GM12878 (cell line): Measurements from ENCODE around the gene CCNL1. TPM values are rescaled to one million over a fixed set of nuclear protein-coding genes. Genes with fewer than 3 reads are reported as not detected.

Source experiments
- ASH2L ChIP-seq: fragments of 300-600, 200-600 bp; sonication (generic); IDR thresholded peaks from 2 replicates; pipeline ENCODE4 v1.6.1; 2017; ENCODE audit warnings: low read depth, mild to moderate bottlenecking, borderline replicate concordance
- ATF7 ChIP-seq: fragments of 450-650 bp; IDR thresholded peaks from 2 replicates; pipeline ENCODE4 v1.6.1; 2016; ENCODE audit warnings: low read depth, mild to moderate bottlenecking
- CBX3 ChIP-seq: fragments of 200-600 bp; sonication (generic); IDR thresholded peaks from 2 replicates; pipeline ENCODE4 v1.6.1; 2016; ENCODE audit warnings: low read depth, borderline replicate concordance
- IRF4 ChIP-seq: IDR thresholded peaks from 2 replicates; pipeline ENCODE4 v1.6.1; 2011; ENCODE audit warnings: low read depth, low read length
- JUNB ChIP-seq: IDR thresholded peaks from 2 replicates; pipeline ENCODE4 v1.6.1; 2016; ENCODE audit warnings: antibody characterized with exemption, mild to moderate bottlenecking
- MTA2 ChIP-seq: fragments of 450-650 bp; IDR thresholded peaks from 2 replicates; pipeline ENCODE4 v1.6.1; 2016; ENCODE audit warnings: low read depth, mild to moderate bottlenecking, moderate library complexity
- MTA3 ChIP-seq: IDR thresholded peaks from 2 replicates; pipeline ENCODE4 v1.6.1; 2012; ENCODE audit warnings: low read length, inconsistent platforms, borderline replicate concordance
- MXI1 ChIP-seq: fragments of 150-350 bp; IDR thresholded peaks from 2 replicates; pipeline ENCODE4 v1.6.1; 2011; ENCODE audit warnings: low read depth, mild to moderate bottlenecking, inconsistent platforms, low read length, improper control_type of control experiment
- POLR2A ChIP-seq: IDR thresholded peaks from 2 replicates; pipeline ENCODE4 v1.6.1; 2011; ENCODE audit warnings: low read depth, mild to moderate bottlenecking, low read length
- TCF3 ChIP-seq: IDR thresholded peaks from 2 replicates; pipeline ENCODE4 v1.6.1; 2012; ENCODE audit warnings: low read depth, mild to moderate bottlenecking, low read length, borderline replicate concordance; ENCODE audit not compliant: insufficient read depth
- TCF7 ChIP-seq: IDR thresholded peaks from 2 replicates; pipeline ENCODE4 v1.6.1; 2014; ENCODE audit warnings: antibody characterized with exemption, borderline replicate concordance
- ZNF24 ChIP-seq: fragments of 450-650 bp; IDR thresholded peaks from 2 replicates; pipeline ENCODE4 v1.6.1; 2017; ENCODE audit warnings: antibody characterized with exemption, mild to moderate bottlenecking
- ZSCAN29 ChIP-seq: fragments of 450-650 bp; IDR thresholded peaks from 2 replicates; pipeline ENCODE4 v1.6.1; 2017; ENCODE audit warnings: mild to moderate bottlenecking, moderate library complexity
- ZZZ3 ChIP-seq: IDR thresholded peaks from 2 replicates; pipeline ENCODE4 v1.6.1; 2011; ENCODE audit warnings: low read depth; ENCODE audit not compliant: control insufficient read depth, insufficient read length
- polyA plus RNA-seq, 11 experiments: library from polyadenylated mRNA; depleted of rRNA in 4 of 11; unstranded in 6 of 11; stranded (reverse) in 5 of 11; fragments of >200 nt; fragmentation: Nextera tagmentation in 4 of 11; fragmentation: Illumina TruSeq in 1 of 11; extraction: Ambion mirVana in 4 of 11; extraction: Trizol in 1 of 11; gene quantifications; 1 replicate in 1 of 11; 2 replicates in 10 of 11; pipeline versions ENCODE4 v1.2.1 to v1.2.3, GENCODE V29; 2011 to 2016; ENCODE audit warnings: inconsistent platforms in 2 of 11, missing spikeins in 2 of 11, low read depth in 1 of 11
- total RNA-seq, 4 experiments: library from RNA; depleted of rRNA in 3 of 4; stranded (reverse); fragments of >200 nt in 3 of 4; fragmentation: Illumina TruSeq in 1 of 4; extraction: Trizol in 1 of 4; gene quantifications; 2 replicates each; pipeline versions ENCODE4 v1.2.1 to v1.2.3, GENCODE V29; 2013 to 2021
- TF ChIP-seq, protein P1 (sequence below): fragments of 450-650 bp; IDR thresholded peaks from 2 replicates; pipeline ENCODE4 v1.6.1; 2016; ENCODE audit warnings: mild to moderate bottlenecking
- TF ChIP-seq, protein P2 (sequence below): fragments of 450-650 bp; IDR thresholded peaks from 2 replicates; pipeline ENCODE4 v1.6.1; 2017; ENCODE audit warnings: mild to moderate bottlenecking
- TF ChIP-seq, protein P3 (sequence below): IDR thresholded peaks from 2 replicates; pipeline ENCODE4 v1.6.1; 2011; ENCODE audit warnings: low read depth, mild to moderate bottlenecking, low read length, moderate library complexity, borderline replicate concordance; ENCODE audit errors: extremely low read depth
- TF ChIP-seq, protein P4 (sequence below): fragments of 450-650 bp; IDR thresholded peaks from 2 replicates; pipeline ENCODE4 v1.6.1; 2017; ENCODE audit warnings: mild to moderate bottlenecking, low read depth, inconsistent platforms; ENCODE audit not compliant: poor library complexity, severe bottlenecking
- TF ChIP-seq, protein P5 (sequence below): fragments of 150-350 bp; IDR thresholded peaks from 2 replicates; pipeline ENCODE4 v1.6.1; 2014; ENCODE audit warnings: mild to moderate bottlenecking, low read depth, low read length
- TF ChIP-seq, protein P6 (sequence below): IDR thresholded peaks from 2 replicates; pipeline ENCODE4 v1.6.1; 2012; ENCODE audit warnings: low read depth, low read length, improper control_type of control experiment
- TF ChIP-seq, protein P7 (sequence below): IDR thresholded peaks from 2 replicates; pipeline ENCODE4 v1.6.1; 2012; ENCODE audit warnings: low read depth, low read length, improper control_type of control experiment

Gene CCNL1
- total and polyA plus RNA-seq, 10 of the 15 experiments (the other 5 are each of a cell fraction or from before 2014, with no cell fraction given): 22.2 to 174 (median 115) TPM

DNA sequence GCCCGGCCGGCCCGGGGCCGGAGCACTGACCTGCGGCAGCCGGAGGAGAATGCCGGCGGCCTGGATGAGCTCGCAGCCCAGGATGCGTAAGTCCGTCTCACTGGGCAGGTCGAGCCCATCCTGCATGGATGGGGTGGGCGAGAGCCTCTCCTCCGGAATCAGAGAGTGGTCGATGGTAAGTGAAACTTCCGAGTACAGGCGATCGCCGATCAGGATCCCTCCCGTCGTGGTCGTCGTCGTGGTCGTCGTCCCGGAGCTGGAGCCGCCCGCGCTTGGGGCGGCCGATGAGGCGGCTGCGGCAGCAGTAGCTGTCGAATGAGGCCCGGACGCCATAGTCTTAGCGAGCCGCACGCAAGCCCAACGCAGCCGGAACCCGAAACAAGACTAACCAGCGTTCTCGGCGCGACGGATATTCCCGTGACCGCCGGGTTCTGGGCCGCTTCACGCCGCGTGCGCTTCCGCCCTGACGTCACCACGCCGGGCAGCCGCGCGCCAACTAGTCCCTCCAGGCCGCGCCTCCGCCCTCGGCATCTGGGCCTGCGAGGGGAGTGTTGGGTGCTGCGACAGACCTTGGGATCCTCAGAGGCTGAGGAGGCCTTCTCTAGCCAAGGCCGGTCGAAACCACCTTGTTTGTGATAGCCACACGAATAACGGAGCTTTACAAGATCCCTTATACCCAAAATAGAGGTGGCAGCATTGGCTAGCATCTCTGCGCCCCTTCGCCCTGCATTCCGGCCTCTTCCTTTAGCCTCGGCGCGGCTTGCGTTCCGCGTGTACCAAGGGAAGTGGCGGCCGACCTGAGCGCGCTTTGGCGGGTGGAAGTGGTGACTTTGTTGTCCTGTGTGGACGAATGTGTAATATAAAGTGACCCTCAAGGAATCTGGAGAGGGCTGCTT lies at the start of gene CCNL1 (continued):
- TF ChIP-seq, protein P1, sequence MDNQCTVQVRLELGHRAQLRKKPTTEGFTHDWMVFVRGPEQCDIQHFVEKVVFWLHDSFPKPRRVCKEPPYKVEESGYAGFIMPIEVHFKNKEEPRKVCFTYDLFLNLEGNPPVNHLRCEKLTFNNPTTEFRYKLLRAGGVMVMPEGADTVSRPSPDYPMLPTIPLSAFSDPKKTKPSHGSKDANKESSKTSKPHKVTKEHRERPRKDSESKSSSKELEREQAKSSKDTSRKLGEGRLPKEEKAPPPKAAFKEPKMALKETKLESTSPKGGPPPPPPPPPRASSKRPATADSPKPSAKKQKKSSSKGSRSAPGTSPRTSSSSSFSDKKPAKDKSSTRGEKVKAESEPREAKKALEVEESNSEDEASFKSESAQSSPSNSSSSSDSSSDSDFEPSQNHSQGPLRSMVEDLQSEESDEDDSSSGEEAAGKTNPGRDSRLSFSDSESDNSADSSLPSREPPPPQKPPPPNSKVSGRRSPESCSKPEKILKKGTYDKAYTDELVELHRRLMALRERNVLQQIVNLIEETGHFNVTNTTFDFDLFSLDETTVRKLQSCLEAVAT: peak; percentile 89
- TF ChIP-seq POLR2A (peak; percentile 98), ATF7 (peak; percentile 97), TCF7 (no peak), CBX3 (no peak), ZNF24 (peak; percentile 55; the same call in 1 of the 2 replicates), MXI1 (peak; percentile 83), ZSCAN29 (peak; percentile 59; the same call in 1 of the 2 replicates), ZZZ3 (no peak), MTA2 (no peak), TCF3 (peak; percentile 95), JUNB (no peak), IRF4 (peak; percentile 82), MTA3 (peak; percentile 42; the same call in 1 of the 2 replicates), ASH2L (no peak)
- TF ChIP-seq, protein P2, sequence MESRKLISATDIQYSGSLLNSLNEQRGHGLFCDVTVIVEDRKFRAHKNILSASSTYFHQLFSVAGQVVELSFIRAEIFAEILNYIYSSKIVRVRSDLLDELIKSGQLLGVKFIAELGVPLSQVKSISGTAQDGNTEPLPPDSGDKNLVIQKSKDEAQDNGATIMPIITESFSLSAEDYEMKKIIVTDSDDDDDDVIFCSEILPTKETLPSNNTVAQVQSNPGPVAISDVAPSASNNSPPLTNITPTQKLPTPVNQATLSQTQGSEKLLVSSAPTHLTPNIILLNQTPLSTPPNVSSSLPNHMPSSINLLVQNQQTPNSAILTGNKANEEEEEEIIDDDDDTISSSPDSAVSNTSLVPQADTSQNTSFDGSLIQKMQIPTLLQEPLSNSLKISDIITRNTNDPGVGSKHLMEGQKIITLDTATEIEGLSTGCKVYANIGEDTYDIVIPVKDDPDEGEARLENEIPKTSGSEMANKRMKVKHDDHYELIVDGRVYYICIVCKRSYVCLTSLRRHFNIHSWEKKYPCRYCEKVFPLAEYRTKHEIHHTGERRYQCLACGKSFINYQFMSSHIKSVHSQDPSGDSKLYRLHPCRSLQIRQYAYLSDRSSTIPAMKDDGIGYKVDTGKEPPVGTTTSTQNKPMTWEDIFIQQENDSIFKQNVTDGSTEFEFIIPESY: no peak
- TF ChIP-seq, protein P3, sequence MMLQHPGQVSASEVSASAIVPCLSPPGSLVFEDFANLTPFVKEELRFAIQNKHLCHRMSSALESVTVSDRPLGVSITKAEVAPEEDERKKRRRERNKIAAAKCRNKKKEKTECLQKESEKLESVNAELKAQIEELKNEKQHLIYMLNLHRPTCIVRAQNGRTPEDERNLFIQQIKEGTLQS: no peak
- TF ChIP-seq, protein P4, sequence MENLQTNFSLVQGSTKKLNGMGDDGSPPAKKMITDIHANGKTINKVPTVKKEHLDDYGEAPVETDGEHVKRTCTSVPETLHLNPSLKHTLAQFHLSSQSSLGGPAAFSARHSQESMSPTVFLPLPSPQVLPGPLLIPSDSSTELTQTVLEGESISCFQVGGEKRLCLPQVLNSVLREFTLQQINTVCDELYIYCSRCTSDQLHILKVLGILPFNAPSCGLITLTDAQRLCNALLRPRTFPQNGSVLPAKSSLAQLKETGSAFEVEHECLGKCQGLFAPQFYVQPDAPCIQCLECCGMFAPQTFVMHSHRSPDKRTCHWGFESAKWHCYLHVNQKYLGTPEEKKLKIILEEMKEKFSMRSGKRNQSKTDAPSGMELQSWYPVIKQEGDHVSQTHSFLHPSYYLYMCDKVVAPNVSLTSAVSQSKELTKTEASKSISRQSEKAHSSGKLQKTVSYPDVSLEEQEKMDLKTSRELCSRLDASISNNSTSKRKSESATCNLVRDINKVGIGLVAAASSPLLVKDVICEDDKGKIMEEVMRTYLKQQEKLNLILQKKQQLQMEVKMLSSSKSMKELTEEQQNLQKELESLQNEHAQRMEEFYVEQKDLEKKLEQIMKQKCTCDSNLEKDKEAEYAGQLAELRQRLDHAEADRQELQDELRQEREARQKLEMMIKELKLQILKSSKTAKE: no peak
- TF ChIP-seq, protein P5, sequence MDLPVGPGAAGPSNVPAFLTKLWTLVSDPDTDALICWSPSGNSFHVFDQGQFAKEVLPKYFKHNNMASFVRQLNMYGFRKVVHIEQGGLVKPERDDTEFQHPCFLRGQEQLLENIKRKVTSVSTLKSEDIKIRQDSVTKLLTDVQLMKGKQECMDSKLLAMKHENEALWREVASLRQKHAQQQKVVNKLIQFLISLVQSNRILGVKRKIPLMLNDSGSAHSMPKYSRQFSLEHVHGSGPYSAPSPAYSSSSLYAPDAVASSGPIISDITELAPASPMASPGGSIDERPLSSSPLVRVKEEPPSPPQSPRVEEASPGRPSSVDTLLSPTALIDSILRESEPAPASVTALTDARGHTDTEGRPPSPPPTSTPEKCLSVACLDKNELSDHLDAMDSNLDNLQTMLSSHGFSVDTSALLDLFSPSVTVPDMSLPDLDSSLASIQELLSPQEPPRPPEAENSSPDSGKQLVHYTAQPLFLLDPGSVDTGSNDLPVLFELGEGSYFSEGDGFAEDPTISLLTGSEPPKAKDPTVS: 0 out of 2 replicates have a peak, but pooled peaks have one; percentile 68
- TF ChIP-seq, protein P6, sequence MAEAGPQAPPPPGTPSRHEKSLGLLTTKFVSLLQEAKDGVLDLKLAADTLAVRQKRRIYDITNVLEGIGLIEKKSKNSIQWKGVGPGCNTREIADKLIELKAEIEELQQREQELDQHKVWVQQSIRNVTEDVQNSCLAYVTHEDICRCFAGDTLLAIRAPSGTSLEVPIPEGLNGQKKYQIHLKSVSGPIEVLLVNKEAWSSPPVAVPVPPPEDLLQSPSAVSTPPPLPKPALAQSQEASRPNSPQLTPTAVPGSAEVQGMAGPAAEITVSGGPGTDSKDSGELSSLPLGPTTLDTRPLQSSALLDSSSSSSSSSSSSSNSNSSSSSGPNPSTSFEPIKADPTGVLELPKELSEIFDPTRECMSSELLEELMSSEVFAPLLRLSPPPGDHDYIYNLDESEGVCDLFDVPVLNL: no peak
- TF ChIP-seq, protein P7, sequence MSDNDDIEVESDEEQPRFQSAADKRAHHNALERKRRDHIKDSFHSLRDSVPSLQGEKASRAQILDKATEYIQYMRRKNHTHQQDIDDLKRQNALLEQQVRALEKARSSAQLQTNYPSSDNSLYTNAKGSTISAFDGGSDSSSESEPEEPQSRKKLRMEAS: peak; percentile 90
